Naive thymus-derived CD4-positive, alpha-beta T cell (primary cell): ENCODE measurements around the gene CEMP1. TPM values are rescaled to one million over a fixed set of nuclear protein-coding genes. Genes with fewer than 3 reads are reported as not detected.

Experiments used
- ATAC-seq: fragments of 150-1000 bp; cut with Tn5 transposase; 2 replicates; pipeline ENCODE4 v1.10.0; 2021; ENCODE audit warnings: mild to moderate bottlenecking, moderate library complexity
- CTCF ChIA-PET: fragments of 350-600 bp; sonication (Branson Sonifier 250); formaldehyde crosslinking; loops from one replicate; lab custom pipeline; 2021; ENCODE audit warnings: antibody characterized with exemption; lab: Charles Lee
- POLR2A ChIA-PET: fragments of 350-600 bp; sonication (Branson Sonifier 250); formaldehyde crosslinking; loops from one replicate; lab custom pipeline; 2021; ENCODE audit warnings: antibody characterized with exemption, inconsistent platforms; lab: Charles Lee
- DNase-seq, 9 donors: peaks; one replicate each; pipeline versions ENCODE4 v3.0.0 to v3.0.0-alpha.2; 2020 to 2022; ENCODE audit warnings: mixed read lengths in 1 of 9
- H3K27ac ChIP-seq: one replicate; pipeline ENCODE4 v1.7.0; 2013; ENCODE audit warnings: mild to moderate bottlenecking, low read depth, low read length, moderate library complexity
- H3K27me3 ChIP-seq, 2 donors: one replicate each; pipeline ENCODE4 v1.7.0; 2013; ENCODE audit warnings: low read length in 2 of 2, mild to moderate bottlenecking in 2 of 2, moderate library complexity in 2 of 2; ENCODE audit not compliant: control insufficient read depth in 2 of 2, insufficient read depth in 2 of 2
- H3K36me3 ChIP-seq, 3 experiments: 1 replicate in 2 of 3; 2 replicates in 1 of 3; pipeline ENCODE4 v1.7.0; 2013; ENCODE audit warnings: low read length in 3 of 3, mild to moderate bottlenecking in 3 of 3, moderate library complexity in 1 of 3; ENCODE audit not compliant: insufficient read depth in 3 of 3, control insufficient read depth in 2 of 3
- H3K4me1 ChIP-seq, 2 donors: one replicate each; pipeline ENCODE4 v1.7.0; 2013; ENCODE audit warnings: low read length in 2 of 2, mild to moderate bottlenecking in 2 of 2, moderate library complexity in 1 of 2; ENCODE audit not compliant: control insufficient read depth in 2 of 2, insufficient read depth in 2 of 2
- H3K4me3 ChIP-seq: 2 replicates; pipeline ENCODE4 v1.7.0; 2013; ENCODE audit warnings: mild to moderate bottlenecking, low read length
- H3K9me3 ChIP-seq, 3 experiments: 1 replicate in 2 of 3; 2 replicates in 1 of 3; pipeline ENCODE4 v1.7.0; 2013; ENCODE audit warnings: low read length in 3 of 3; ENCODE audit not compliant: control insufficient read depth in 2 of 3
- H3K27ac Mint-ChIP-seq, 9 donors: one replicate each; pipeline ENCODE4 v1.8.0; 2020 to 2022; ENCODE audit warnings: mixed read lengths in 9 of 9, mild to moderate bottlenecking in 8 of 9, moderate library complexity in 5 of 9, inconsistent platforms in 2 of 9
- H3K27me3 Mint-ChIP-seq, 5 donors: one replicate each; pipeline ENCODE4 v1.8.0; 2021 to 2022; ENCODE audit warnings: mixed read lengths in 5 of 5, mild to moderate bottlenecking in 1 of 5
- H3K36me3 Mint-ChIP-seq, 5 donors: one replicate each; pipeline ENCODE4 v1.8.0; 2020 to 2022; ENCODE audit warnings: mixed read lengths in 5 of 5, mild to moderate bottlenecking in 3 of 5, inconsistent platforms in 1 of 5
- H3K4me1 Mint-ChIP-seq, 7 donors: one replicate each; pipeline ENCODE4 v1.8.0; 2020 to 2022; ENCODE audit warnings: mixed read lengths in 7 of 7, mild to moderate bottlenecking in 3 of 7, inconsistent platforms in 1 of 7
- H3K4me3 Mint-ChIP-seq, 10 donors: one replicate each; pipeline ENCODE4 v1.8.0; 2020 to 2022; ENCODE audit warnings: mild to moderate bottlenecking in 10 of 10, mixed read lengths in 10 of 10, moderate library complexity in 6 of 10, inconsistent platforms in 2 of 10
- H3K9me3 Mint-ChIP-seq, 11 donors: one replicate each; pipeline ENCODE4 v1.8.0; 2020 to 2022; ENCODE audit warnings: mixed read lengths in 11 of 11, mild to moderate bottlenecking in 4 of 11, inconsistent platforms in 1 of 11, moderate library complexity in 1 of 11
- intact Hi-C, 2 donors: fragments of 100-400 bp; cut with micrococcal nuclease; formaldehyde crosslinking; loops; one replicate each; pipeline ENCODE4 v1.15.1; 2023
- polyA plus RNA-seq, 2 donors: library from polyadenylated mRNA; unstranded; fragments of 300-500 nt; fragmentation: Illumina TruSeq; gene quantifications; one replicate each; pipeline ENCODE4 v1.2.3, GENCODE V29; 2021
- total RNA-seq, 6 experiments: library from RNA in 5 of 6; stranded (reverse) in 5 of 6; gene quantifications; 1 replicate in 5 of 6; 2 replicates in 1 of 6; pipeline ENCODE4 v1.2.3 and lab custom pipeline; 2021 to 2026

Gene CEMP1
- total and polyA plus RNA-seq, 7 experiments from 2014 or later: 1.4 to 7.3 (median 3.3) TPM; not detected in 2

GRCh38 chr16:2498531-2499253 lies 32.5 kb downstream of the CEMP1 start:
- H3K27me3 Mint-ChIP-seq: no peaks in the 10 kb centered on the region
- Histone ChIP-seq H3K4me3 (no peak overlapping the region), H3K27me3 (no peaks in the 10 kb centered on the region), H3K27ac (no peak overlapping the region), H3K9me3 (no peaks in the 10 kb centered on the region), H3K36me3 (peaks cover 0 to 19% (median 0%) of the 10 kb centered on the region in 3 experiments), H3K4me1 (no peaks in the 10 kb centered on the region)
- POLR2A ChIA-PET: interaction anchor here (0.6 kb wide), 1 partner anchor 492 kb away, joined by 3 read pairs; no protein-coding TSS in a partner anchor
- H3K27ac Mint-ChIP-seq: no peak overlapping the region
- H3K36me3 Mint-ChIP-seq: peaks cover 0 to 8% (median 0%) of the 10 kb centered on the region in 5 donors
- no peak for ATAC-seq
- no peaks in the 10 kb centered on the region for H3K9me3 Mint-ChIP-seq
- intact Hi-C loops: no loop called here
- CTCF ChIA-PET: interaction anchor here (0.7 kb wide), 1 partner anchor 876 kb away, joined by 3 read pairs; no protein-coding TSS in a partner anchor
- DNase-seq: no peak
- H3K4me3 Mint-ChIP-seq: no peak overlapping the region
- H3K4me1 Mint-ChIP-seq: peaks cover 0 to 3% (median 0%) of the 10 kb centered on the region in 7 donors

DNA sequence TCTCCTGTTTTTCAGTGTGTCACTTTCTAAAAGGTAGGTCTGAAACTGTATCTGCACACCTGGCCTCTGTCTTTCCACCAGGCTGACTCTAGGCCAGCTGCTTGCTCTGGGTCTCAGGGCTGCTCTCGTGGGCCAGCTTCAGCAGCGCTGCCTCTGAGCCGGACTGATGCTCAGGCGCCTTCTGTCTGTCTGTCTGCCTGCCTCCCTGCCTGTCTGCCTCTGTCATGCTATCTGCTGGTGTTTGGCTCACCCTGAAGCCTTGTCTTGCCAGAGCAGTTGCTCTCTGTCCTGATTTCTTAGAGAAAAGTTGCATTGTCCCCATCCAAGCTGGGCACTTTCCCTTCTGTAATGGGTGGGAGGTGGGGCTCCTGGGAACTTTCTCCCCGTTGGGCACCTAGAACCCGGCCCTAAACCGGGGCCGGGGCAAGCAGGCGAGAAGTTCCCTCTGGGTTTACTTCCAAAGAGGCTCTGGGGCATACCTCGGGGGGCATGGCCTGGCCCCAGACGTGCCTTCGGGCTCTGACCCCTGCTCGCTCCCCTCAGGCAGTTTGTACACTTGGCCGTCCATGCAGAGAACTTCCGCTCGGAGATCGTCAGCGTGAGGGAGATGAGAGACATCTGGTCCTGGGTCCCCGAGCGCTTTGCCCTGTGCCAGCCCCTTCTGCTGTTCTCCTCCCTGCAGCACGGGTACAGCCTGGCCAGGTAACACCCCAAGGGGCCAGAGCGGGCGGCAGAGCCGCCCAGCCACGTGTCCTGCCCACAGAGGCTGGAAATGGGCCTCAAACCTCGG lies 33.3 kb downstream of the CEMP1 start:
- H3K36me3 ChIP-seq: peaks cover 0 to 19% (median 0%) of the 10 kb centered on the region in 3 experiments
- ChIA-PET CTCF (no interaction called here), POLR2A (no interaction called here)
- no peaks in the 10 kb centered on the region for H3K27me3 Mint-ChIP-seq
- no peak overlapping the region for H3K27ac ChIP-seq
- no peak overlapping the region for H3K4me3 ChIP-seq
- H3K9me3 Mint-ChIP-seq: no peaks in the 10 kb centered on the region
- H3K4me1 ChIP-seq: no peaks in the 10 kb centered on the region
- no peak for ATAC-seq
- H3K9me3 ChIP-seq: no peaks in the 10 kb centered on the region
- no peak overlapping the region for H3K4me3 Mint-ChIP-seq
- peaks cover 0 to 3% (median 0%) of the 10 kb centered on the region in 7 donors for H3K4me1 Mint-ChIP-seq
- no peak for DNase-seq
- H3K27me3 ChIP-seq: no peaks in the 10 kb centered on the region
- no peak overlapping the region for H3K27ac Mint-ChIP-seq
- H3K36me3 Mint-ChIP-seq: peaks cover 0 to 8% (median 0%) of the 10 kb centered on the region in 5 donors
- intact Hi-C loops: no loop called here

- intact Hi-C loops: no loop called here
- H3K4me1 Mint-ChIP-seq: peaks cover 0 to 3% (median 0%) of the 10 kb centered on the region in 7 donors
- DNase-seq (no peak), ATAC-seq (no peak)
- Histone ChIP-seq H3K27me3 (no peaks in the 10 kb centered on the region), H3K4me1 (no peaks in the 10 kb centered on the region), H3K4me3 (no peak overlapping the region), H3K9me3 (no peaks in the 10 kb centered on the region), H3K27ac (no peak overlapping the region), H3K36me3 (peaks cover 0 to 19% (median 0%) of the 10 kb centered on the region in 3 experiments)
- no peaks in the 10 kb centered on the region for H3K9me3 Mint-ChIP-seq
- H3K27ac Mint-ChIP-seq: no peak overlapping the region
- H3K36me3 Mint-ChIP-seq: peaks cover 0 to 8% (median 0%) of the 10 kb centered on the region in 5 donors
- CTCF ChIA-PET: no interaction called here
- POLR2A ChIA-PET: no interaction called here
- no peak overlapping the region for H3K4me3 Mint-ChIP-seq
- H3K27me3 Mint-ChIP-seq: no peaks in the 10 kb centered on the region
Measured at GRCh38 chr16:2497116-2497630, 34.0 kb downstream of the CEMP1 start.

GRCh38 chr16:2496223-2497115 lies 34.7 kb downstream of the CEMP1 start:
- no peak overlapping the region for H3K4me3 ChIP-seq
- Mint-ChIP-seq H3K36me3 (peaks cover 0 to 8% (median 0%) of the 10 kb centered on the region in 5 donors), H3K27ac (no peak overlapping the region), H3K9me3 (no peaks in the 10 kb centered on the region), H3K4me3 (no peak overlapping the region), H3K27me3 (no peaks in the 10 kb centered on the region), H3K4me1 (no peaks in the 10 kb centered on the region)
- no peaks in the 10 kb centered on the region for H3K9me3 ChIP-seq
- ChIA-PET CTCF (interaction anchor here (0.6 kb wide), 1 partner anchor 35 kb away, joined by 3 read pairs; the partner anchor contains the start of gene CEMP1), POLR2A (no interaction called here)
- no peaks in the 10 kb centered on the region for H3K27me3 ChIP-seq
- no peak for DNase-seq
- peaks cover 0 to 19% (median 0%) of the 10 kb centered on the region in 3 experiments for H3K36me3 ChIP-seq
- H3K4me1 ChIP-seq: no peaks in the 10 kb centered on the region
- no peak for ATAC-seq
- intact Hi-C loops: no loop called here
- H3K27ac ChIP-seq: no peak overlapping the region

GRCh38 chr16:2495041-2495440 lies 36.2 kb downstream of the CEMP1 start:
- ATAC-seq (no peak), DNase-seq (no peak)
- H3K36me3 ChIP-seq: peaks cover 0 to 19% (median 0%) of the 10 kb centered on the region in 3 experiments
- no peaks in the 10 kb centered on the region for H3K9me3 ChIP-seq
- CTCF ChIA-PET: interaction anchor here (0.7 kb wide), 1 partner anchor 9 kb away, joined by 4 read pairs; no protein-coding TSS in a partner anchor
- Mint-ChIP-seq H3K4me1 (no peaks in the 10 kb centered on the region), H3K9me3 (no peaks in the 10 kb centered on the region), H3K27me3 (no peaks in the 10 kb centered on the region), H3K36me3 (peaks cover 0 to 8% (median 0%) of the 10 kb centered on the region in 5 donors), H3K4me3 (no peak overlapping the region), H3K27ac (no peak overlapping the region)
- POLR2A ChIA-PET: no interaction called here
- no peaks in the 10 kb centered on the region for H3K27me3 ChIP-seq
- H3K4me3 ChIP-seq: no peak overlapping the region
- no peaks in the 10 kb centered on the region for H3K4me1 ChIP-seq
- no peak overlapping the region for H3K27ac ChIP-seq
- intact Hi-C loops: no loop called here

GRCh38 chr16:2494616-2495015 lies 36.6 kb downstream of the CEMP1 start:
- no peaks in the 10 kb centered on the region for H3K9me3 Mint-ChIP-seq
- H3K4me1 Mint-ChIP-seq: no peaks in the 10 kb centered on the region
- intact Hi-C loops: no loop called here
- ChIA-PET POLR2A (no interaction called here), CTCF (no interaction called here)
- H3K36me3 Mint-ChIP-seq: peaks cover 0 to 8% (median 0%) of the 10 kb centered on the region in 5 donors
- no peak for DNase-seq
- Histone ChIP-seq H3K4me1 (no peaks in the 10 kb centered on the region), H3K27me3 (no peaks in the 10 kb centered on the region), H3K4me3 (no peak overlapping the region), H3K36me3 (peaks cover 0 to 19% (median 0%) of the 10 kb centered on the region in 3 experiments), H3K27ac (no peak overlapping the region), H3K9me3 (no peaks in the 10 kb centered on the region)
- no peaks in the 10 kb centered on the region for H3K27me3 Mint-ChIP-seq
- H3K27ac Mint-ChIP-seq: no peak overlapping the region
- ATAC-seq: no peak
- no peak overlapping the region for H3K4me3 Mint-ChIP-seq
